Tibial nerve (tissue), 4 donors: ENCODE results near the gene GPR21.

Source experiments
- CTCF ChIP-seq, 5 experiments: fragments of 200-600 bp in 3 of 5; fragments of 450-650 bp in 2 of 5; sonication (generic) in 3 of 5; IDR thresholded peaks; one replicate each; pipeline ENCODE4 v1.5.1; 2016 to 2019; ENCODE audit warnings: antibody characterized with exemption in 5 of 5, mild to moderate bottlenecking in 3 of 5, moderate library complexity in 2 of 5
- EP300 ChIP-seq, 2 donors: sonication (generic); formaldehyde crosslinking; IDR thresholded peaks; one replicate each; pipeline ENCODE4 v1.6.1; 2017; ENCODE audit warnings: antibody characterized with exemption in 2 of 2, mild to moderate bottlenecking in 1 of 2

GRCh38 chr9:122998448-122998847, 35.0 kb upstream of the GPR21 start:
- TF ChIP-seq CTCF (IDR thresholded peaks at IDR 0.05): no peak
- no peak for TF ChIP-seq EP300 (IDR thresholded peaks at IDR 0.05)
